Stimulated activated CD8-positive, alpha-beta memory T cell treated with anti-CD3 and anti-CD28 coated beads, Interleukin-2, amount 100 ng/mL, for 48 hours (primary cell): ENCODE data around the gene CCDC88C.

Experiments used
- DNase-seq, 2 donors: peaks; one replicate each; pipeline ENCODE4 v3.0.0-alpha.2; 2020; ENCODE audit warnings: low read depth in 2 of 2

The CCDC88C gene

GRCh38 chr14:91309756-91310280 lies 107.8 kb downstream of the CCDC88C start:
- DNase-seq = no peak

GRCh38 chr14:91308337-91308736 lies 109.3 kb downstream of the CCDC88C start:
- DNase-seq = no peak

DNA sequence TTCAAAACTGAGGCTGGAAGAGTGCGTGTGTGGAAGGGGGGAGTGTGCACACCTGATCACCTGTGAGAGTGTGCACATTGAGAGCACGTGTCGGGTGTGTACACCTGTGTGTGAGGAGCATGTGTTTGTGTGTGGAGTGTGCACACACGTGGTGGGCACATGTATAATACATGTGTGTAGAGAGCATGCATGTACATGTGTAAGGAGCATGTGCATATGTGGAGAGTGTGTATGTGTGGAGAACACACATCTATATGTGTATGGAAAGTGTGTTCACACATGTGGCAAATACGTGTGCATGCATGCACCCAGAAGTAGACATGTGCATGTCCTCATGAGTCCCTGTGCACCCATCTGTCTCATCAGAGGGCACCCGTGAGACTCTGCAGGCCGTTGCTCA lies 110.0 kb downstream of the CCDC88C start:
- DNase-seq = no peak

GRCh38 chr14:91307046-91307445 lies 110.6 kb downstream of the CCDC88C start:
- DNase-seq = no peak

- DNase-seq = no peak
These were observed 111.1 kb downstream of the CCDC88C start for GRCh38 chr14:91306547-91306946.

GRCh38 chr14:91305650-91306431 lies 111.8 kb downstream of the CCDC88C start:
- DNase-seq = no peak

- DNase-seq = no peak
These were observed 113.7 kb downstream of the CCDC88C start for GRCh38 chr14:91303924-91304229.

DNA sequence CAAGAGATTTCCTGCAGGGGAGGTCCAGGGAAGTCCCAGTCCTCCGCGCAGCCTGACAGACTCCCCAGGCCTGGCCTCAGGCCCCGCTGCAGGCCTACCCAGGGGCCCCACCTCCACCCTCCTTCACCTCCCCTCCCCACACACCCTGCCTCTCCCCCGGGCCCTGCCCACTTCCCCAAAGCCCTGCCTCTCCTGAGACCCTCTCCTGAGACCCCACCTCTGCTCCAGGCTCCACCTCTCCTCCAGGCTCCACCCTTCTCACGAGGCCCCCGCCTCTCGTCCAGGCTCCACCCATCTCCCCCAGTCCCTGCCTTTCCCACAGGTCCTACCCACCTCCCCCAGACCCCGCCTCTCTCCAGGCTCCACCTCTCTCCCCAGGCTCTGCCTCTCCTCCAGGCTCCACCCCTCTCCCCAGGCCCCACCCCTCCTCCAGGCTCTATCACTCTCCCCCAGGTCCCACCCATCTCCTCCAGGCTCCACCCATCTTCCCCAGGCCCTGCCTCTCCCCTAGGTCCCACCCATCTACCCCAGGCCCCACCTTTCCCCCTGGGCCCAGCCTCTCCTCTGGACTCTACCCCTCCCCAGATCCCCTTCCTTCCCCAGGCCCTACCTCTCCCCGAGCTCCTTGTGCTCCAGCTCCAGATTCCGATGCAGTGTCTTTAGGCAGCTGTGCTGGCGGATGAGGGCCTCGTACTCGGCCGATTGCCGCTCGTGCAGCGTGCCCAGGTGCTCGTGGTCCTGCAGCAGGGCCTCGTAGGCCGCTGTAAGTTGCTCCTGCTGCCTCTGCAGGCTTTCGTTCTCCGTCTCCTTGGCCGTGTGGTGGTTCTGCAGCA lies 114.3 kb downstream of the CCDC88C start:
- DNase-seq = peak; percentile 70 to 91

DNA sequence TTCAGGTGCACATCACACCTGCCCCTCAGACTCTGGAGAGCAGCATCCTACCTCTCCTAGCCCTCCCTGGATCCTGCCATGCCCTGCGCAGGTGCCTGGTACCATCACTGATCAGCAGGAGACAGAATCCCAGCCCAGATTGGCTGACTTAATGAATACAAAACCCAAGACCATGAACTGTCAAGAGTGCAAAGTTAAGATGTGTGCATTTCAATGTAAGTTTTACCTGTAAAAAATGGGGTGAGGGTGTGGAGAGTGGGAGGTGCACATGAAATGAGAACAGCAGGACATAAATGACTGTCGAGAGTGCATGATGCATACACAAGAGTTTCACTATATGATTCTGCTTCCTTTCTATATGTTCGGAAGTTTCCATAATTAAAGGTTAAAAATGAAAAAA lies 115.2 kb downstream of the CCDC88C start:
- no peak for DNase-seq

- no peak for DNase-seq
These were observed 116.7 kb downstream of the CCDC88C start for GRCh38 chr14:91300957-91301356.

GRCh38 chr14:91300283-91300895 lies 117.2 kb downstream of the CCDC88C start:
- DNase-seq = no peak

DNA sequence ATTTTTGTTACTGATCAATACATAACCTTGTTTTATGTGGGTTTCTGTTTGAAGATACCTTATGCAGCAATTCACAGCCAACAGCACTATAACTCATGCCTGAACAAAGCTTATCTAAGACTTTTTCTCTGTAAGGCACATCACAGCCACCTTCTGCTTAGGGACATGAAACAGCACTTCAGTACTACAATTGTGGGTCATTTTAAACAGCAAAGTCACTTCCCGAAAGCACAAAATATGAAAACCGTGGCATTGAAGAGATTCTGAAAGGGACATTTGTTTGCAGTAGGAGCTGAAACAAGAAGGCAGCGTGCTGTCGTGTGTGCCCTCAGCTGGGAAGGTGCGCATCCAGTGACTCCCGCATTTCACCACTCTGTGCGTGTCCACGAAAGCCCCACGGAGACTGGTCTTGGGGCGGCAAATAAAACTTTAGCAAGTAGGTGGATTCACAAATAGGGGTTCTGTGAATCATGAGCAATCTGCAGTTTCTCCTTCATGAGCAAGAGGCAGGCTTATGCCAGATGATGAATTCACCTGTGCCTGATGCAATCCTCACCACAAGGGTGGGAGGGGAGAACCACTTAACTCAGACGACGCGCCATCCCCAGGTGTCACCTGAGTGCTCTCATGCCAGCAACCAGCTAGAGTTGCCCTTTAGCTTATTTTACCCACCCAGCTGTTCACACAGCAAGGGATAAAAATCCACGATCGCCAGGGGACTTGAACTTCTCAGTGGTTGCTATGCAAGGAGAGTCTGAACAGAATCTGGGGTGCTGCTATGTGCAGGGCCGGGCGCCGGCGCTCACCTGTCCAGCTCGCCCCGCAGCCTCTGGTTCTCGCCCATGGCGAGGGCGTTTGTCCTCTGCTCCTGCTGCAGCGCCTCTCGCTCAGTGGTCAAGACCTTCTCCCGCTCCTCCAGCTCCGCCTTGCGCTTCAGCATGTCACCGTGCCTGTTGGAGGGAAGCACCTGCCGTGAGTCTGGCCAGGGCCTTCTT lies 118.2 kb downstream of the CCDC88C start:
- no peak for DNase-seq

- no peak for DNase-seq
These were observed 119.0 kb downstream of the CCDC88C start for GRCh38 chr14:91298576-91298975.

DNA sequence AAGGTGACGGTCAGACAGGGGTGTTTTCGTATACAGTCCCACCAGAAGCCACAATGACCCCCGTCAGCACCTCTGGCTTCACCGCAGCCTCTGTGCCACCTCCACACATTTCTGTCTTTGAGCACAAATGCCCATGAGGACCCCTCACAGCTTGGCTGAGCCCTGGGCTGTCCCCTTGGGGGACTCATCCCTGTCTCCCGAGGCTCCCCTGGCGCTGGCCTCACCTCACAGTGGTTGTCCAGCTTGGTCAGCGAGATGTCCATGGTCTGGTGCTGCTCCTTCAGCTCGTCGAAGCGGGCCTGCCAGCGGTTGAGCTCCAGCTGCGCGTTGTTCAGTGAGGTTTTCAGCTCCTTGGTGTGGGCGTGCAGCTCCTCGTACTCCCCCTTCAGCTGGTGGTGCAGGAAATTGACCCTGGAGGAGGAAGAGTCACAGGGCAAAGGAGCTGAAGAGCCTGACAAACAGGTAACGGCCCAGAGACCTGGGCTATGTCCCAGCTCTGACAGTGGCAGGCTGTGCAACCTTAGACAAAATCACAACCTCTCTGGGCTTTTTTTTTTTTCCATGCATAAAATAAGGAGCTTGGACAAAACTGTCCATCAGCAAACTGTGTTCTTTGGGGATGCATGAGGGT lies 120.4 kb downstream of the CCDC88C start:
- no peak for DNase-seq

DNA sequence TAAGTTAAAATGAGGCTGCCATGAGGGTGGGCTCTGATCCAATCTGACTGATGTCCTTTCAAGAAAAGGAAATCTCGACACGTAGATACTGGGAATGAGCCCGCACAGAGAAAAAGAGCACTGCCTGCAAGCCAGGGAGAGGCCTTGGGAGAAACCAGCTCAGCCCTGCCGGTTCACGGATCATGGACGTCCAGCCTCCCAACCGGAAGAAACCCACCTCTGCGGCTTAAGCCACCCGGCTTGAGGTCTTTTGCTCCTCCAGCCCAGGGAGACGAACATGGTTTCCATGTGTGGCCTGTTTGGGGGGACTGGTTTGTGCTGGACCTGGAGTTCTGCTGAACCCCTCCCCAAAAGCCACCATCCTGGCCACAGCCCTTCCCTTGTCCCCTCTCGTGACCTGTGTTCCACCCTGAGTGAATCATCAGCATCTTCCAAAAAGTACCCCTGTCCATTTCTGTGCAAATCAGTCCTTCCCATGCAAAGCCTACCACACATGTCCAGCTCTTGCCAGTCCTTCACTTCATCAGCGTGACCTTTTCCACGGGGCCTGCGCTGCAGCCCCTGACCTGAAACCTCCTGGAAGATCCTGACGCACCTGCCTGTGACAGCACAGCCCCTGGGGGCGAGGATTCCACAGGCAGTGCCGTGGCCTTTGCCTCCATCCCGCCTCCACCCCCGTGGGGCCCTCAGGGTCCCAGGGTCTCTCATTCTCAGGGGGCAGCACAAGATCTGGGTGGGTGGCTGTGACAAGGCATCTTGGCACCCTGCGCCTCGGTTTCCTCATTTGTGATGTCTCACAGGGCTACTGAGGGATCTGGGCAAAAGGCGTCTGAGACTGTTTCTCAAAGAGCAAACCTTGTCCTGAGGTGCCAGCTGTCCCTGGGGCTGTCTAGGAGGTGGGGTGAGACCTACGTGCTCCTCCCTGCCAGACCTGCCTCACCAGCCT lies 121.5 kb downstream of the CCDC88C start:
- no peak for DNase-seq

GRCh38 chr14:91295276-91295845 lies 122.3 kb downstream of the CCDC88C start:
- no peak for DNase-seq

DNA sequence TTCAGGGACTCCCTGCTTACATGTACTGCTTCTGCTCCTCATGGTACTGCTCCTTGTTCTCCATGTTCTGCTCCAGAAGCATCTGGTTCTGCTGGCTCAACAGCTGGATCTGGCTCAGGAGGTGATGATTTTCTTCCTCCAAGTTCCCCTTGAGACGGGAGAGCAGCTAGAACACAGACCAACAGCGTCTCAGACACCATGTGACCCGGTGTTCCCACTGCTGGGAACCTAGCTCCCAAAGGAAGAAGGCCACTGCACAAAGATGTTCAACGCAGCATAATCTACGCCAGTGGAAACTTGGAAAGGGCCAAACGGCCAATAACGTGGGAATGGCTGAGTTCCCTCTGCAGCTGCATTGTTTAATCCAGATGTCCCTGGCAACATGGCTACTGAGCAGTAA lies 123.5 kb downstream of the CCDC88C start:
- no peak for DNase-seq

DNA sequence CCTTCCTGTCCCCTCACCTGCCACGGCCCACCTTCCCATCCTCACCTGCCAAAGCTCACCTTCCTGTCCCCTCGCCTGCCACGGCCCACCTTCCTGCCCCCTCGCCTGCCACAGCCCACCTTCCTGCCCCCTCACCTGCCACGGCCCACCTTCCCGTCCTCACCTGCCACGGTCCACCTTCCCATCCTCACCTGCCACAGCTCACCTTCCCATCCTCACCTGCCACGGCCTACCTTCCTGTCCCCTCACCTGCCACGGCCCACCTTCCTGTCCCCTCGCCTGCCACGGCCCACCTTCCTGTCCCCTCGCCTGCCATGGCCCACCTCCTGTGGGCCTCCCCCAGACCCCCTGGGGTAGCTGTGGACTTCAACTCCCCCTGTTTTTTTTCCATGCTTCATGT lies 124.3 kb downstream of the CCDC88C start:
- no peak for DNase-seq

DNA sequence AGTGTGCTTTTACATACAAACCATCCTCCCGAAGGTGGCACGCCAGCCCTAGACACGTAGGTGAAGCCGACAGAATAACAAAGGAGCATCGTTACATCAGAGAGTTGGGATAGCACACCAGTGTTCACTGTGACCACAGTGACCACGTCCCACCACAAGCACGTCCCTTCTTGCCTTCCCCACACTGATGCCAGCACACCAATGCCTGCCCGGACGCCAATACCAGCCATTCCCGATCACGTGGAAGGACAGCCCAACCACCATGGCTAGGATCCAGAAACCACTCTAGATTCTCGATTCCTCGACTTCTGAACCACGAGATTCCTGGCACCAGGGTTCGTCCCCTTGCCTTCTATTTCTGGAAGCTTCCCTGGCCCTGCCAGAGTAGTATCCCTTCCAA lies 125.1 kb downstream of the CCDC88C start:
- DNase-seq = no peak
